GM12878 (cell line): ENCODE data around the gene KRTAP10-5. TPM values are rescaled to one million over a fixed set of nuclear protein-coding genes. Genes with fewer than 3 reads are reported as not detected.

Experiments
- ATAC-seq: fragments of 200-7000 bp; cut with Tn5 transposase; 3 replicates; pipeline ENCODE4 v1.9.1; 2020; ENCODE audit warnings: mild to moderate bottlenecking, moderate library complexity
- BruUV-seq: library from RNA; stranded (reverse); fragments of 400-500 nt; replicated peaks from 2 replicates; lab custom pipeline; 2021; lab: Mats Ljungman, UMichigan
- CTCF ChIA-PET: fragments of 300-600 bp; sonication (Branson Sonifier 250); formaldehyde crosslinking; extraction: SDS; loops from one replicate; lab custom pipeline; 2021; ENCODE audit warnings: inconsistent platforms; lab: Yijun Ruan, JAX
- POLR2A ChIA-PET: fragments of 350-600 bp; formaldehyde crosslinking; extraction: SDS; loops from one replicate; lab custom pipeline; 2021; ENCODE audit warnings: inconsistent platforms; lab: Charles Lee
- RAD21 ChIA-PET: fragments of 300-600 bp; sonication (Branson Sonifier 250); formaldehyde crosslinking; loops from one replicate; lab custom pipeline; 2023; ENCODE audit warnings: antibody characterized with exemption; ENCODE audit not compliant: unreplicated experiment; lab: Charles Lee
- SMC1A ChIA-PET: fragments of 300-600 bp; sonication (Branson Sonifier 250); formaldehyde crosslinking; loops from one replicate; lab custom pipeline; 2023; ENCODE audit not compliant: unreplicated experiment, uncharacterized antibody; lab: Charles Lee
- DNase-seq: peaks from one replicate; pipeline ENCODE4 v3.0.0-alpha.2; 2011; ENCODE audit warnings: low read depth, low spot score
- FAIRE-seq: peaks from 3 replicates; lab custom pipeline; 2011; peaks lifted over from hg19 to GRCh38; lab: Jason Lieb, UNC
- H2AFZ ChIP-seq: 2 replicates; pipeline ENCODE4 v1.6.0; 2011; ENCODE audit warnings: low read depth, low read length, control low read depth; ENCODE audit not compliant: control insufficient read depth
- H3K27ac ChIP-seq: 2 replicates; pipeline ENCODE4 v1.5.1; 2011; ENCODE audit warnings: control low read depth; ENCODE audit not compliant: control insufficient read depth, insufficient read depth
- H3K27me3 ChIP-seq, 2 experiments: replicated peaks in 1 of 2; 2 replicates each; pipeline versions ENCODE4 v1.6.0 to v1.6.1; 2011; ENCODE audit warnings: low read length in 1 of 2; ENCODE audit not compliant: control insufficient read depth in 2 of 2, insufficient read depth in 2 of 2
- H3K36me3 ChIP-seq, 2 experiments: 2 replicates each; pipeline ENCODE4 v1.5.1; 2011; ENCODE audit warnings: low read length in 1 of 2; ENCODE audit not compliant: control insufficient read depth in 2 of 2, insufficient read depth in 2 of 2
- H3K4me1 ChIP-seq: 2 replicates; pipeline ENCODE4 v1.6.1; 2011; ENCODE audit warnings: mild to moderate bottlenecking, low read length, moderate library complexity, mixed read lengths; ENCODE audit not compliant: control insufficient read depth, insufficient read depth
- H3K4me2 ChIP-seq: 2 replicates; pipeline ENCODE4 v1.6.0; 2011; ENCODE audit warnings: control low read depth; ENCODE audit not compliant: control insufficient read depth, insufficient read depth
- H3K4me3 ChIP-seq: fragments of 200-600 bp; sonication (generic); 2 replicates; pipeline ENCODE4 v1.5.1; 2016
- H3K79me2 ChIP-seq: 2 replicates; pipeline ENCODE4 v1.6.0; 2011; ENCODE audit warnings: low read length; ENCODE audit not compliant: control insufficient read depth, insufficient read depth
- H3K9ac ChIP-seq: 2 replicates; pipeline ENCODE4 v1.8.0; 2011; ENCODE audit warnings: low read length, control low read depth, mixed read lengths; ENCODE audit not compliant: control insufficient read depth, insufficient read depth
- H3K9me3 ChIP-seq: replicated peaks from 3 replicates; pipeline ENCODE4 v1.5.1; 2011; ENCODE audit warnings: mild to moderate bottlenecking, low read length; ENCODE audit not compliant: control insufficient read depth, insufficient read depth
- H4K20me1 ChIP-seq: 2 replicates; pipeline ENCODE4 v1.6.0; 2011; ENCODE audit not compliant: control insufficient read depth, insufficient read depth
- CHD1 ChIP-seq: IDR thresholded peaks from 2 replicates; pipeline ENCODE4 v1.6.1; 2012; ENCODE audit warnings: low read depth, low read length, improper control_type of control experiment
- CREB1 ChIP-seq: IDR thresholded peaks from 2 replicates; pipeline ENCODE4 v1.6.1; 2012; ENCODE audit warnings: low read depth, mild to moderate bottlenecking, inconsistent platforms
- E2F4 ChIP-seq: IDR thresholded peaks from 2 replicates; pipeline ENCODE4 v1.6.1; 2012; ENCODE audit warnings: low read depth, low read length, improper control_type of control experiment
- E4F1 ChIP-seq: fragments of 450-650 bp; IDR thresholded peaks from 2 replicates; pipeline ENCODE4 v1.6.1; 2018; ENCODE audit warnings: borderline replicate concordance, mild to moderate bottlenecking; ENCODE audit not compliant: partially characterized antibody
- MYB ChIP-seq: fragments of 150-350 bp; IDR thresholded peaks from 2 replicates; pipeline ENCODE4 v1.6.1; 2014; ENCODE audit warnings: mild to moderate bottlenecking, low read depth, low read length, borderline replicate concordance
- MYC ChIP-seq: IDR thresholded peaks from 2 replicates; pipeline ENCODE4 v1.6.1; 2011; ENCODE audit warnings: mild to moderate bottlenecking, low read length, moderate library complexity, inconsistent platforms; ENCODE audit not compliant: insufficient read depth, insufficient replicate concordance, insufficient read length, severe bottlenecking
- NFIC ChIP-seq: IDR thresholded peaks from 2 replicates; pipeline ENCODE4 v1.6.1; 2012; ENCODE audit warnings: low read depth, mild to moderate bottlenecking, inconsistent platforms, low read length, moderate library complexity
- NKRF ChIP-seq: fragments of 450-650 bp; conservative IDR thresholded peaks from 2 replicates; pipeline ENCODE4 v1.6.1; 2017; ENCODE audit warnings: mild to moderate bottlenecking, moderate library complexity
- RELA ChIP-seq: fragments of 450-650 bp; IDR thresholded peaks from 2 replicates; pipeline ENCODE4 v1.8.0; 2014; ENCODE audit warnings: borderline replicate concordance; ENCODE audit not compliant: partially characterized antibody
- TCF12 ChIP-seq: IDR thresholded peaks from 2 replicates; pipeline ENCODE4 v1.6.1; 2011; ENCODE audit warnings: low read depth, mild to moderate bottlenecking, low read length
- ZNF207 ChIP-seq: fragments of 450-650 bp; IDR thresholded peaks from 2 replicates; pipeline ENCODE4 v1.6.1; 2014; ENCODE audit warnings: antibody characterized with exemption, mild to moderate bottlenecking, borderline replicate concordance
- ZNF592 ChIP-seq: fragments of 450-650 bp; IDR thresholded peaks from 2 replicates; pipeline ENCODE4 v1.6.1; 2017; ENCODE audit warnings: mild to moderate bottlenecking, moderate library complexity
- WGBS: methylation state at CpG from one replicate; pipeline ENCODE4 v1.1.6; 2016; ENCODE audit warnings: low lambda C conversion rate; ENCODE audit not compliant: insufficient replicate concordance, insufficient coverage; ENCODE audit errors: missing lambda C conversion rate; 5-methylcytosine and 5-hydroxymethylcytosine counted together
- in situ Hi-C: fragments of 300-500 bp; cut with MboI; formaldehyde crosslinking; loops from 9 replicates; pipeline ENCODE4 v1.14.3; 2018; ENCODE audit warnings: mixed read lengths
- intact Hi-C: fragments of 100-400 bp; cut with micrococcal nuclease; formaldehyde crosslinking; loops from one replicate; pipeline ENCODE4 v1.14.2; 2022; ENCODE audit not compliant: unreplicated experiment
- polyA plus RNA-seq, 11 experiments: library from polyadenylated mRNA; depleted of rRNA in 4 of 11; unstranded in 6 of 11; stranded (reverse) in 5 of 11; fragments of >200 nt; fragmentation: Nextera tagmentation in 4 of 11; fragmentation: Illumina TruSeq in 1 of 11; extraction: Ambion mirVana in 4 of 11; extraction: Trizol in 1 of 11; gene quantifications; 1 replicate in 1 of 11; 2 replicates in 10 of 11; pipeline versions ENCODE4 v1.2.1 to v1.2.3, GENCODE V29; 2011 to 2016; ENCODE audit warnings: inconsistent platforms in 2 of 11, missing spikeins in 2 of 11, low read depth in 1 of 11
- total RNA-seq, 4 experiments: library from RNA; depleted of rRNA in 3 of 4; stranded (reverse); fragments of >200 nt in 3 of 4; fragmentation: Illumina TruSeq in 1 of 4; extraction: Trizol in 1 of 4; gene quantifications; 2 replicates each; pipeline versions ENCODE4 v1.2.1 to v1.2.3, GENCODE V29; 2013 to 2021
- TF ChIP-seq, protein P1 (sequence below): fragments of 450-650 bp; IDR thresholded peaks from 2 replicates; pipeline ENCODE4 v1.6.1; 2017; ENCODE audit warnings: borderline replicate concordance

KRTAP10-5 gene
- total and polyA plus RNA-seq, 10 of the 15 experiments (the other 5 are each of a cell fraction or from before 2014, with no cell fraction given), result not detected

GRCh38 chr21:44579833-44580144 is 615 bp downstream of the KRTAP10-5 start:
- Histone ChIP-seq H2AFZ (no peak overlapping the region), H3K9ac (no peak overlapping the region), H3K36me3 (no peaks in the 10 kb centered on the region), H3K27ac (no peak overlapping the region), H3K9me3 (peaks cover 5% of the 10 kb centered on the region; the same call in 2 of the 3 replicates), H3K79me2 (no peaks in the 10 kb centered on the region), H3K27me3 (no peaks in the 10 kb centered on the region), H3K4me1 (no peaks in the 10 kb centered on the region), H3K4me2 (no peak overlapping the region), H4K20me1 (no peaks in the 10 kb centered on the region), H3K4me3 (no peak overlapping the region)
- intact Hi-C loops, result no loop called here
- FAIRE-seq (no peak), ATAC-seq (no peak), DNase-seq (no peak)
- WGBS, result 32% methylated on average over 7 of the region's 7 CpGs
- ChIA-PET POLR2A (no interaction called here), RAD21 (no interaction called here), SMC1A (no interaction called here), CTCF (interaction anchor here (0.6 kb wide), 1 partner anchor 1487 kb away, joined by 3 read pairs; no protein-coding TSS in a partner anchor)
- in situ Hi-C loops, result no loop called here
- BruUV-seq, result no TSS peak
- TF ChIP-seq CHD1 (no peak), NFIC (no peak), E4F1 (no peak), NKRF (no peak), RELA (no peak), MYC (no peak), ZNF592 (no peak), MYB (no peak), E2F4 (no peak), CREB1 (no peak), ZNF207 (no peak), TCF12 (no peak)
- TF ChIP-seq, protein P1, sequence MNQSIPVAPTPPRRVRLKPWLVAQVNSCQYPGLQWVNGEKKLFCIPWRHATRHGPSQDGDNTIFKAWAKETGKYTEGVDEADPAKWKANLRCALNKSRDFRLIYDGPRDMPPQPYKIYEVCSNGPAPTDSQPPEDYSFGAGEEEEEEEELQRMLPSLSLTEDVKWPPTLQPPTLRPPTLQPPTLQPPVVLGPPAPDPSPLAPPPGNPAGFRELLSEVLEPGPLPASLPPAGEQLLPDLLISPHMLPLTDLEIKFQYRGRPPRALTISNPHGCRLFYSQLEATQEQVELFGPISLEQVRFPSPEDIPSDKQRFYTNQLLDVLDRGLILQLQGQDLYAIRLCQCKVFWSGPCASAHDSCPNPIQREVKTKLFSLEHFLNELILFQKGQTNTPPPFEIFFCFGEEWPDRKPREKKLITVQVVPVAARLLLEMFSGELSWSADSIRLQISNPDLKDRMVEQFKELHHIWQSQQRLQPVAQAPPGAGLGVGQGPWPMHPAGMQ, result no peak
